Umbilical cord (tissue), 2 donors: ENCODE measurements around the gene SH3PXD2A. TPM values are rescaled to one million over a fixed set of nuclear protein-coding genes. Genes with fewer than 3 reads are reported as not detected.
"Not testable (repeated sequence)": the region's sequence is repeated elsewhere in the genome, so short reads cannot be mapped to it uniquely, and the experiment has no call there.

Source experiments
- DNase-seq: peaks from one replicate; pipeline ENCODE4 v3.0.0-alpha.2; 2015; ENCODE audit warnings: low spot score
- total RNA-seq: library from RNA; depleted of rRNA; stranded (reverse); fragments of >200 nt; gene quantifications from one replicate; pipeline ENCODE4 v1.2.3, GENCODE V29; 2014; ENCODE audit warnings: low replicate concordance; ENCODE audit not compliant: insufficient read depth

Gene SH3PXD2A
- total RNA-seq, 1 donor from 2014 or later = 38.3 TPM

GRCh38 chr10:103669243-103669929 lies 186.0 kb downstream of the SH3PXD2A start:
- DNase-seq = no peak

DNA sequence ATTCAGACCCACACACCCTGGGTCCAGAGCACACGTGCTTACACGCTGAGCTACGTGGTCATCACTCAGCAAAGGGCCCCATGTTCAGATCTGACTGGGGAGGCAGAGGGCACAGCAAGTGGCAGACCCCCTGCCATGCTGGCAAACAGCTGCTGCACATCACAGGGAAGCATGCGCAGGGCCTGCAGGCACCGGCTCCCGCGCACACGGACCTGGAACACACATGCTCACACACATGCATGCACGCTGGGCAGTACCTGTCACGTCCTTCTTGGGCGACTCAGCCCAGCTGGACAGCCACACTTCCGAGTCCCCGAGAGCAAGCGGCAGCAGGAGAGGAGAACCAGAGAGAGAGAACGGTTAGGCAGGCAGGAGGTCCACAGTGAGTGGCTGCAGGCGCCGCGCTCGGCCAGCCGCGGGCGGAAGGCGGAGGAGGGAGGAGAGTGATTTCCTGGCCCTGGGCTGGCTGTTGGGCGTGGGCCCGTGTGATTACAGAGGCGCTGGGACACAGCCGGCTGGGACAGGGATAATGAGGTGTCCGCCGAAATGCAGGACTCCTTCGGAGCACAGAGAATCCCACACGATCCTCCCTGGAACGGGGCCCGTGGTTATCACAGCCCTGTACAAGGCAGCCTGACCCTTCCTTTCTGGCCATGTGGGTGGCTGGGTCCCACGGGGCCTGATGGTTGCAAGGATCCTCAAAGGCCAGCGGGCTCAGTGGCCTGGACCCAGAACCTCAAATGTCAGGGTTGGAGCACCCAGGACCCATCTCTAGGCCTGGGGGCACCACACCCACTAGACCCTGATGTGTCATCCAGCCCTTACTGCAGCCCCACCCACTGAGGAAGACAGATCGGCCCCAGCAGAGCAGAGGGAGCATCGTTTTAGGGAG lies 186.8 kb downstream of the SH3PXD2A start:
- DNase-seq = peak; percentile 73

DNA sequence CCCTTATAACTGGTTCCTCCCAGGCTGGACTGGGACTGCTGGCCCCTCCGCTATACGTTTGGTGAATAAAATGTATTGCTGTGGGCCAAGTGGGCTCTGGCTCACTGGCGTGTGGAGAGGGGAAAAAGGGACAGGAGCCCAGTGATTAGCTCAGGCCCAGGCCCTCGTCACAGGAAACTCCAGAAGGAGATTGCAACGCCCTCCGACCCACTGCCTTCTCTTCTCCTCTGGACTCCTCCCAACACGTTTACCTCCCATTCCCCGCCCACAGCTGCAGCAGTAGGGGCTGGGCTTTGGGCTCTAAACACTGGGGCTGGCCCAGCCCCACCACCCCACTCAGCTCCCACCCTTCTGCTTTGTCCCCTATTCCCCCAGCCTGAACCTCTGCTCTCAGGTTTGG lies 188.0 kb downstream of the SH3PXD2A start:
- DNase-seq = peak; percentile 73

- no peak for DNase-seq
Measured at GRCh38 chr10:103666762-103667150, 188.6 kb downstream of the SH3PXD2A start.

DNA sequence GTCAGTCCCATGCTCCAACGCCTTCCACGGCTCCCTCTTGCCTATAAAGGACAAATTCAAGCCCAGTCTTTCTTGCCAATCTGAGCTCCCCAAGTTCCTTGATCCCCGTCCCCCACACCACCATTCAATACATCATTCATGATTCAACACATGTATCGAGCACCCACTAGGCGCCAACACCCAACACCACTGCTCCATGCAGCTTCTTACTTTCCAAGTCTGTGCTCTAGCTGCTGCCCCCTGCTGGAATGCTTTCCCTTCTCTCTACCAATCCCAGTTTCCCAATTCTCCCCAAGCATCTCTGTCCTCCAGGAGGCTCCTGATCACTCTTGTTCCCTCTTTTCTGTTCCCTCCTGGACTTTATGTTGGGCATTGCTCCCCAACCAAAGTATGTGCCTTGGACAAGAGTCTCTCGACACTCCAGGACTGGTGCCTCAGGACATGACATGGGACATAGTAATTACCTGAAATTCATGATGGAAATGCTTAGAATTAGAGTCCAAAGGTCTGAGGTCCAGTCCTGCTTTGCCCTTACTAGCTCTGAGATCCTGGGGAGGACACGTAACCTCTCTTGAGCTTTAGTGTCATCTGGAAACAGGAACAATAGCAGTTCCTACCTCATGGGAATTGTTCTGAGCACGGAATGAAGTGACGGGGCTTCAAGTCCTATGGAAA lies 189.2 kb downstream of the SH3PXD2A start:
- no peak for DNase-seq

- DNase-seq = no peak
Measured at GRCh38 chr10:103665162-103665889, 190.1 kb downstream of the SH3PXD2A start.

DNA sequence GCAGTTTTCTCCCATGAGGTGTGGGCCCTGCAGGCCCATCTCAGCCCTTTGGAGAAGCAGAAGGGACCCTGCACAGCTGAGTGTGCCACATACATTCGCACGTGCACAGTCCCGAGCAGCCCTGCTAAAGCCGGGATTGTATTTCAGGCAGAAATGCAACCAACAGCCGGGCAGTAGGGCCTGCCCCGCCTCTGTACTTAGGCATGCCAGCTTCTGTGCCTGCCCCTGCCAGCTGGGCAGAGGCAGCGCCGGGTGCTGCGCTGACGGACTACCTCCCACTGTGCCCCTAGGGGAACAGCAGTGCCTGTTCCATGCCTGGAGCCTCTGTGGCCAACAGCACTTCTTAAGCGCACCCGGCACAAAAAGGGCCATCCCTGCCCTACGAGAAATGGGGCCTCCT lies 191.6 kb downstream of the SH3PXD2A start:
- no peak for DNase-seq

DNA sequence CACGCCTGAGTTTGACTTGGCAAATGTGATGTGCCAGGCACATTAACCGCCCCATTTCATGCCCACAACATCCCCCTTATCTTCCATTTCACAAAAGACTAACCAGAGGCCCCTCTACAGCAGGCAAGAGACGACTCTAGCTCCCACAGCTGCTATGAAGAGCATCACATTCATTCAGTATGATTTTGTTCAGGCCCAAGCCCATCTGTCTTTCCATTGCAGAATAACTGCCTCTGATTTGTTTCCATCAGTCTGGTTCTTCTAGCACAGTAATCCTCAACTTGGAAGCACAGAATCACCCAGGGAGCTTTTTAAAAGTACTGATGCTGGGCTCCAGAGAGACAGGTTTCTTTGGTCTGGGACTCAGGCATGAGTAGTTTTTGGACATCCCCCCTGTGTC lies 192.1 kb downstream of the SH3PXD2A start:
- DNase-seq = no peak

GRCh38 chr10:103662704-103663103 lies 192.7 kb downstream of the SH3PXD2A start:
- not testable (repeated sequence) for DNase-seq

DNA sequence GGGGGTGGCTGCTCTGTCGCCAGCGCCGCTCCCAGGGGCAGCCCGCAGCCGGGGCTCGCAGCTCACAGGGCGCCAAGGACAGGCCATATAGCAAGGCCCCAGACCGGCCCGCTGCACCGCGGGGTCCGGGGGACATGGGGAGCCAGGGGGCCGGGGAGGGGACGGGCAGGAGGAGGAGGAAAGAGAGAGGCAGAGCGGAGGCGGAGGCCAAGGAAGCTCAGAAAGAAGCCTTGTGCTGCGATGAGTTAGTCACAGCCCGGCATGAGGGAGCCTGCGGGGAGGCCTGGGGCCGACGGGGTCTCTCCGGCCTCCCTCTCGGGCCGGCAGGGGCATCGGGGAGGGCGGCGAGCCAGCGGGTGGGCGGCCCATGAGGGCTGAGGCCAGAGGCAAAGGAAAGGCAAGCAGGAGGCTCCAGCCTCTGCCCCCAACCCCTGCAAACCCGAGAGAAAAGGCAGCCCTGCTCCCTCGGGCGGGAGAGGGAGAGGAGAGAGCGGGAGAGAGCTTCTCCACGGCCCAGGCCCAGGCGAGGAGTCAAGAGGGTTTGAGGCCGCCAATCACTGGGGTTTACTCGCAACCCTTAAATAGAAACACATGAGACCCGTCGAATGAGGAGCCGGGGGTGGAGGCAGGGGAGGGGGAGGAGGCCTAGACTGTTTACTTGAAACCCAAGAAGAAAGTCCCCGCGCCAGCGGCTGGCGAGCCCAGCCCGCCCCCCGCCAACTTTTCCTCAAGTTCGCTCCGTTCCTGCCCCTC lies 194.0 kb downstream of the SH3PXD2A start:
- DNase-seq = peak; percentile 97

GRCh38 chr10:103660364-103661197 lies 194.8 kb downstream of the SH3PXD2A start:
- DNase-seq = peak; percentile 63

GRCh38 chr10:103659674-103660363 lies 195.6 kb downstream of the SH3PXD2A start:
- peak; percentile 90 for DNase-seq

DNA sequence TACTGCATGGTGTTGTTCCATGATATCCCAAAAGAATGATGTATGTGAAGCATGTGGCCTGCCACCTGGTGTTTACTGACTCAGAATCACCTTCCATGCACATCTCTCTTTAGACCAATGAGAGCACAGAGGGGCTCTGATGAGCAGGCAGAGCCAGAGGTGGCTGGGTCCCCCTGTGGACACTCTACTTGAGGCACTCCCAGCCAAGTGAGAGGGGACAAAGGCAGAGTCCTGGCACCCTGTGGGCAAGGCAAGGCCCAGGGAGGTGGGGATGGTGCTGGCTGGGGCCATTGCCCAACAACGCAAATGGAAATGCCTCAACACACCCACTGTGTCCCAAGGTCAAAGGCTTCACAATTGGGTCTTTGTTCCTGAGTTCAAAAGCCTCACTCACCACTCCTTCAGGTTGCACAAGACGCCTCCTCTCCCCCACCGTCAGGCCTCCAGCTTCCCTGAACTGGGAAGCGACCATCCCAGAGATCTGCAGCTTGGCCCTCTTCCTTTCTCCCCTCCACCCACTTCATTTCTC lies 197.3 kb downstream of the SH3PXD2A start:
- no peak for DNase-seq

GRCh38 chr10:103657061-103657591 lies 198.2 kb downstream of the SH3PXD2A start:
- DNase-seq = no peak

DNA sequence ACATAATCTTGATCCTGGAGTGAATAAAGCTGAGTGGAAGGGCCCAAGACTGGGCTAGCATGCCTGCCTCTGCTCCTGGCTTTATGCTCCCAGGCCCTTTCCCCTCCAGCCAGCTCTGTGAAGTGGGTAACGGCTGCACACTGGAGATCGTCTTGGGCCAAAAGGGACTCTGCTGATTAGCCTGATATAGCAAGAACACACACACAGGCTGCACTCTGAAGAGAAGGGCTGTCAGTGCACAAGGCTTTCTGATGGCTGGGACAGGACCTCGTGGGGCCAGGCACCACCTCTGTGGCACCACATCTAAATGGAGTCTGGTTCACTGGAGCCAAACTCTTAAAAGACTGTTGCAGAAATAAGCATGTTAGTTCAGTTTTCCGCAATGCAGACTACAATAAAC lies 200.5 kb downstream of the SH3PXD2A start:
- DNase-seq = no peak

DNA sequence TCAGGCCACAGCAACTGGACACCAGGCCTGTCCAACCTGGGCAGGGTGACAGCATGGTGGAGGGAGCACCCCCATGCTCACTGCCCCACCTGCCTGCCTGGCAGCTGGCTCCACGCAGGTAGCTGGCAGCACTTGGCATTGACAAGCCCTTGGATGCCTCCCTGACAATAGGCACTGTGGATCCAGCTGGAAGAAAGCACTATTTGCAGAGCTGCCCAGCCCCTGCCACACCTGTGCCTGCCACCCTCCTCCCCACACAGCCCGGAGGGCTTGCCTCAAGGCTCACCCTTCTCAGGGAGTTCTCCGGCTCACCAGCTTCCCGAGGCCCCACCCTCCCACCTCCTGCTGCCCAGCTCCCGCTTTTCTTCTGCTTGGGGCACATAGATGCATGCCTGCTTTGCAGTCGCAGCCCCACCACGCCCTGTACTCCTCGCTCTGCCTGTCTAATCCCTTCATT lies 201.8 kb downstream of the SH3PXD2A start:
- no peak for DNase-seq

DNA sequence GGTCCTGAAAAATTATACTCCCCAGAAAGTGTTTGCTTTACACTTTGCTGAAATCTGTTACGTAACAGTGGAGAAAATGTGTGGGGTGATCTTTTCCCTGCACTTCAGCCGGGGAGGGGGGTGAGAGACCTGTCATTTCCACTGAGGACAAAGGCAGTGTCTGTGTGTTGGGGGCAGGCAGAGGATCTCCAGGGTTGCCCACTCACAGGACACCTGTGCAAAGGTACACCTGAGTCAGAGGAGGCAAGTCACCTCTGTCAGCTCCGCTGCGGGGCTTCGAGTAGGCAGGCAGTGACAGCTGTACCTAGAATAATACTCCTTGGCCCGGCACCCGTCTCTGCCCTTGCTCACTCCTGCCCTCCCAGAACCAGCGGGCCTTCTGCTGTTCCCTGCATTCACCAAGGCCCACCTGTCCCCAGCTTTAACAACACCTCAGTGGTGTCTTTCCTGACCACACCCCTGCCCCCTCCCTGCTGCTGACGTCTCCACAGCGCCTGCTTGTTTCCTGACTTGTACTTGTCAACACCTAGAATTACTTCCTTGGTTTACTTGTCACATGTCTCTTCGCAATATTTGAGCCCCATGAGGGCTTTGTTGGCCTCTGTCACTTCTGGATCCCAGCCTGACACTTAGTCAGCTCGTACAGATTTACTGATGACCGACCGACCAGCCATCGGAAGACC lies 202.6 kb downstream of the SH3PXD2A start:
- no peak for DNase-seq
